Transverse colon (tissue), 4 donors: ENCODE measurements around the gene CTNNAL1. TPM values are rescaled to one million over a fixed set of nuclear protein-coding genes. Genes with fewer than 3 reads are reported as not detected.

ENCODE experiments used
- DNase-seq: peaks from one replicate; pipeline ENCODE4 v3.0.0-alpha.2; 2019
- H3K27ac ChIP-seq, 4 donors: fragments of 200-600 bp; sonication (generic); 2 replicates each; pipeline ENCODE4 v1.5.1; 2016 to 2018; ENCODE audit warnings: inconsistent platforms in 4 of 4
- H3K27me3 ChIP-seq: fragments of 200-600 bp; sonication (generic); 2 replicates; pipeline ENCODE4 v1.5.1; 2017; ENCODE audit warnings: inconsistent platforms
- H3K36me3 ChIP-seq, 4 donors: fragments of 200-600 bp; sonication (generic); 2 replicates each; pipeline ENCODE4 v1.5.1; 2017 to 2019; ENCODE audit warnings: inconsistent platforms in 4 of 4
- H3K4me1 ChIP-seq, 4 donors: fragments of 200-600 bp; sonication (generic); 2 replicates each; pipeline ENCODE4 v1.5.1; 2017 to 2020; ENCODE audit warnings: inconsistent platforms in 4 of 4
- H3K4me3 ChIP-seq, 4 donors: fragments of 200-600 bp; sonication (generic); 1 replicate in 1 of 4; 2 replicates in 3 of 4; pipeline versions ENCODE4 v1.5.1 to v1.6.1; 2017 to 2019; ENCODE audit warnings: inconsistent platforms in 4 of 4
- H3K9me3 ChIP-seq, 2 donors: fragments of 200-600 bp; sonication (generic); 2 replicates each; pipeline ENCODE4 v1.5.1; 2017 to 2019; ENCODE audit warnings: inconsistent platforms in 2 of 2
- CTCF ChIP-seq, 5 experiments: fragments of 200-600 bp in 3 of 5; fragments of 450-650 bp in 2 of 5; sonication (generic) in 3 of 5; IDR thresholded peaks; 1 replicate in 2 of 5; 2 replicates in 3 of 5; pipeline ENCODE4 v1.5.1; 2016 to 2017; ENCODE audit warnings: antibody characterized with exemption in 5 of 5, inconsistent platforms in 3 of 5, mild to moderate bottlenecking in 2 of 5, moderate library complexity in 1 of 5
- EP300 ChIP-seq: sonication (generic); formaldehyde crosslinking; IDR thresholded peaks from one replicate; pipeline ENCODE4 v1.6.1; 2017; ENCODE audit warnings: antibody characterized with exemption, low read depth
- POLR2A ChIP-seq: fragments of 450-650 bp; IDR thresholded peaks from one replicate; pipeline ENCODE4 v1.6.1; 2016; ENCODE audit warnings: antibody characterized with exemption, mild to moderate bottlenecking, moderate library complexity
- POLR2AphosphoS5 ChIP-seq, 3 donors: sonication (generic); formaldehyde crosslinking; IDR thresholded peaks; one replicate each; pipeline ENCODE4 v1.6.1; 2016; ENCODE audit warnings: antibody characterized with exemption in 3 of 3
- WGBS, 2 donors: methylation state at CpG; one replicate each; pipeline ENCODE4 v1.1.5; 2018; ENCODE audit warnings: low coverage in 1 of 2; 5-methylcytosine and 5-hydroxymethylcytosine counted together
- in situ Hi-C, 4 donors: fragments of 200-750 bp; cut with MboI; loops; one replicate each; pipeline versions ENCODE4 v1.15.0 to v1.15.1; 2017; ENCODE audit warnings: low sequenced_read_pairs in 3 of 4, low pct_ligation_motif_present in 1 of 4, low pct_unique_long_range_greater_than_20kb in 1 of 4
- intact Hi-C: fragments of 100-400 bp; cut with DNase I; formaldehyde crosslinking; loops from one replicate; pipeline ENCODE4 v1.15.1; 2023; ENCODE audit warnings: low total_unique reads
- small RNA-seq, 4 donors: library from RNA; depleted of rRNA; stranded (forward); fragments of <200 nt; gene quantifications; one replicate each; pipeline ENCODE3, GENCODE V24; 2016
- total RNA-seq, 4 donors: library from RNA; depleted of rRNA; stranded (reverse); fragments of >200 nt; gene quantifications; one replicate each; pipeline ENCODE4 v1.1.0, GENCODE V29; 2016

The CTNNAL1 gene
- total RNA-seq, 4 donors from 2014 or later, result 6.0 to 12.1 (median 8.1) TPM

GRCh38 chr9:108897324-108898096 is 115.8 kb downstream of the CTNNAL1 start:
- WGBS, 2 donors, result 88 to 95% methylated on average over 2 of the region's 2 CpGs
- Histone ChIP-seq H3K27ac (no peak overlapping the region), H3K36me3 (peaks cover 0 to 63% (median 24%) of the 10 kb centered on the region in 4 donors), H3K9me3 (no peaks in the 10 kb centered on the region), H3K27me3 (no peaks in the 10 kb centered on the region), H3K4me1 (no peaks in the 10 kb centered on the region), H3K4me3 (no peak overlapping the region)
- TF ChIP-seq POLR2A (no peak), POLR2AphosphoS5 (IDR thresholded peaks at IDR 0.05) (no peak), CTCF (IDR thresholded peaks at IDR 0.05) (no peak), EP300 (no peak)
- DNase-seq, result no peak
- in situ Hi-C loops, result loop anchor here in 1 of 4 donors (10.0 kb wide), 1 partner anchor 63 kb away; no protein-coding TSS in a partner anchor
- intact Hi-C loops, result no loop called here

DNA sequence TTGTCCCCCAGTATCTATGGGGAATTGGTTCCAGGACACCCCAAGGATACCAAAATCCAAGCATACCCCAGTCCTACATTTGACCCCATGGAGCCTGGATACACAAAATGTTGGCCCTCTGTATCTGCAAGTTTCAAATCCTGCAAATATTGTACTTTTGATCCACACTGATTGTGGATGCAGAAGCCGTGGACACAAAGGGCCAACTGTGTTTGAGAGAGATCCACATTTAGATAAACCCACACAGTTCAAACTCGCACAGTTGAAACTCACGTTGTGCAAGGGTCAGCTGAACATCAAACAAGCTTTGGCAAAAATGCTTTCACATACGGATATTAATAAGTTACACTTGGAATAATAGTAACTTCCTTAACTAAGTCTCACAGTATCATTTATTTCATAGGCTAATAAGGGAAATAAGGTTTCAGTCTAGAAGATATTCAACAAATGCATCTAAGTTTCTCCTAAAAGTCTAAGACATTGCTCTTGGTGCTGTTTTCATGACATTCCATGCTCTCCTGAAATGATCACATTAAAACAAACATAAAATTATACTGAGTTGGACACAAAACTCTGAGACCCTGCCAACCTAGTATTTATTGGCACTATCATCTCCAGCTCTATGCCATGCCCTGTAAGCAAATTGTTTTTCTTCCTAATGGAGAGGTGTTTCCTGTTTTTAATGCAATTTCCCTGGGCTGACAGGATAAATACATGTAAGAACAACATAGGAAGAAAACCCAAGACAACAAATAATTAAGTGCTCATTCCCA is 118.9 kb downstream of the CTNNAL1 start:
- Histone ChIP-seq H3K36me3 (peaks cover 0 to 64% (median 28%) of the 10 kb centered on the region in 4 donors), H3K4me3 (no peak overlapping the region), H3K4me1 (no peaks in the 10 kb centered on the region), H3K27ac (no peak overlapping the region), H3K27me3 (no peaks in the 10 kb centered on the region), H3K9me3 (no peaks in the 10 kb centered on the region)
- DNase-seq, result no peak
- TF ChIP-seq EP300, result no peak
- TF ChIP-seq POLR2A, result no peak
- TF ChIP-seq CTCF (IDR thresholded peaks at IDR 0.05), result no peak
- TF ChIP-seq POLR2AphosphoS5 (IDR thresholded peaks at IDR 0.05), result no peak
- in situ Hi-C loops (loop anchor here in 1 of 4 donors (10.0 kb wide), 1 partner anchor 60 kb away; no protein-coding TSS in a partner anchor), intact Hi-C loops (no loop called here)
- 96 to 100% methylated on average over 2 to 4 of the region's 4 CpGs for WGBS, 2 donors

Small RNA genes lying within 50 kb of the gene (small RNA-seq; reads per million reads assigned to genes)
- gene MIR32, result 0.35 to 1.1 (median 0.69) reads per million in 4 donors
- 0 reads per million in 4 donors for gene RF00019

Other genes with a start within 250 kb of the CTNNAL1 start
- not detected for gene ACTL7B, start 157.5 kb downstream of the CTNNAL1 start, total RNA-seq
- gene ACTL7A, start 151.2 kb downstream of the CTNNAL1 start, total RNA-seq, result not detected
- gene ELP1, start 79.4 kb downstream of the CTNNAL1 start, total RNA-seq, result 10 to 100 TPM in 3 of 4 donors, 1 to 10 TPM in 1; 7.9 to 18.1 (median 13.3) TPM
- 10 to 100 TPM in 2 of 4 donors, 1 to 10 TPM in 2; 5.6 to 14.4 (median 9.4) TPM for gene ABITRAM, start 79.1 kb downstream of the CTNNAL1 start, total RNA-seq
- 10 to 100 TPM; 28.5 to 63.6 (median 58.7) TPM for gene TMEM245, start 106.4 kb upstream of the CTNNAL1 start, total RNA-seq
- gene FRRS1L, start 153.8 kb upstream of the CTNNAL1 start, total RNA-seq, result under 1 TPM in 3 of 4 donors, not detected in 1; 0.40 to 0.96 (median 0.64) TPM